Tibial nerve (tissue), 4 donors: ENCODE data around the gene RASA1. TPM values are rescaled to one million over a fixed set of nuclear protein-coding genes. Genes with fewer than 3 reads are reported as not detected.

ENCODE experiments used
- DNase-seq, 2 donors: peaks; one replicate each; pipeline ENCODE4 v3.0.0-alpha.2; 2019; ENCODE audit warnings: low spot score in 2 of 2
- H3K27ac ChIP-seq, 4 donors: fragments of 200-600 bp; sonication (generic) in 3 of 4; one replicate each; pipeline ENCODE4 v1.5.1; 2017 to 2019; ENCODE audit warnings: mild to moderate bottlenecking in 1 of 4
- H3K27me3 ChIP-seq, 2 donors: fragments of 200-600 bp; sonication (generic) in 1 of 2; one replicate each; pipeline versions ENCODE4 v1.5.1 to v1.6.0; 2017 to 2019
- H3K36me3 ChIP-seq, 3 donors: fragments of 200-600 bp; sonication (generic); one replicate each; pipeline ENCODE4 v1.5.1; 2018 to 2019
- H3K4me1 ChIP-seq, 4 donors: fragments of 200-600 bp; sonication (generic) in 3 of 4; one replicate each; pipeline ENCODE4 v1.5.1; 2017 to 2019
- H3K4me3 ChIP-seq, 4 donors: fragments of 200-600 bp; sonication (generic) in 3 of 4; one replicate each; pipeline ENCODE4 v1.5.1; 2017 to 2019; ENCODE audit warnings: mild to moderate bottlenecking in 1 of 4, moderate library complexity in 1 of 4
- H3K9me3 ChIP-seq, 4 donors: fragments of 200-600 bp; sonication (generic) in 3 of 4; one replicate each; pipeline ENCODE4 v1.5.1; 2017 to 2019
- CTCF ChIP-seq, 5 experiments: fragments of 200-600 bp in 3 of 5; fragments of 450-650 bp in 2 of 5; sonication (generic) in 3 of 5; IDR thresholded peaks; one replicate each; pipeline ENCODE4 v1.5.1; 2016 to 2019; ENCODE audit warnings: antibody characterized with exemption in 5 of 5, mild to moderate bottlenecking in 3 of 5, moderate library complexity in 2 of 5
- EP300 ChIP-seq, 2 donors: sonication (generic); formaldehyde crosslinking; IDR thresholded peaks; one replicate each; pipeline ENCODE4 v1.6.1; 2017; ENCODE audit warnings: antibody characterized with exemption in 2 of 2, mild to moderate bottlenecking in 1 of 2
- POLR2A ChIP-seq, 2 donors: fragments of 450-650 bp; IDR thresholded peaks; one replicate each; pipeline ENCODE4 v1.6.1; 2017; ENCODE audit warnings: antibody characterized with exemption in 2 of 2, mild to moderate bottlenecking in 2 of 2, moderate library complexity in 2 of 2
- WGBS, 2 donors: methylation state at CpG; one replicate each; pipeline ENCODE4 v1.1.5; 2018; 5-methylcytosine and 5-hydroxymethylcytosine counted together
- total RNA-seq, 4 donors: library from RNA; depleted of rRNA; stranded (reverse); fragments of >200 nt; gene quantifications; one replicate each; pipeline ENCODE4 v1.1.0, GENCODE V29; 2016

Gene RASA1
- total RNA-seq, 4 donors from 2014 or later = 26.9 to 40.6 (median 33.7) TPM

- Histone ChIP-seq H3K4me1 (peaks cover 0 to 19% (median 0%) of the 10 kb centered on the region in 4 donors), H3K9me3 (peaks cover 0 to 3% (median 0%) of the 10 kb centered on the region in 4 donors), H3K27me3 (no peaks in the 10 kb centered on the region), H3K27ac (peak overlapping the region in 1 of 4 donors; percentile 37), H3K36me3 (peaks cover 8 to 77% (median 9%) of the 10 kb centered on the region in 3 donors), H3K4me3 (no peak overlapping the region)
- WGBS, 2 donors = 61 to 69% methylated on average over 2 of the region's 2 CpGs
- TF ChIP-seq CTCF (IDR thresholded peaks at IDR 0.05) (no peak), EP300 (IDR thresholded peaks at IDR 0.05) (no peak), POLR2A (IDR thresholded peaks at IDR 0.05) (no peak)
- no peak for DNase-seq
Measured at GRCh38 chr5:87399720-87400119, 132.0 kb downstream of the RASA1 start.

DNA sequence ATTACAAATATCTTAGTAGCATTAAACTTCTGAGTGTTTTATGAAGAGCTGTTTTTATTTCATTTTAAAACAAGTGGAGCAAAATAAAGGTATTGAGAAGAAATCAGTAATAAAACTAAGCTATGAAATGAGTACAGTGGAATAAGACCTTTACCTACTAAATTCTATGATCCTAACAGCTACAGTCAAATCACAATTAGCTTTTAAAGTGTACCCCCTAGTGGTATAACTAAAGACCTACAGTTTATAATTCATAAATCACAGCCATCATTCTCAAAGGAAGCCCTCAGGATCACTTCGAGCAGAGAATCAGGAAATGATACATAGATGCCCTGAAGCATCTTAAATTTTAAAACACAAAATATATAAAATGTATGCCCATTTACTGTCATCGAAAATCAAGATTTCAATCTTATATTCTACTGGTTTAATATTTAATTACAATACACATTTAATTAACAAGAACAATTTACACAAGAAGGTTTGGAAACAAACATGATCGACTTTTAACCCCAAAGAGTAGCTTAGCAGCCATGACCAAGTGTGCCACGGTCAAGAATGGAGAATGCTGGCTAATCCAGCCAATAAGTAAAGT is 132.7 kb downstream of the RASA1 start:
- Histone ChIP-seq H3K27me3 (no peaks in the 10 kb centered on the region), H3K4me1 (peaks cover 0 to 17% (median 0%) of the 10 kb centered on the region in 4 donors), H3K4me3 (no peak overlapping the region), H3K9me3 (peaks cover 0 to 3% (median 0%) of the 10 kb centered on the region in 4 donors), H3K27ac (peak overlapping the region in 2 of 4 donors; percentile 8 to 37), H3K36me3 (peaks cover 8 to 80% (median 9%) of the 10 kb centered on the region in 3 donors)
- WGBS, 2 donors = 69 to 70% methylated on average over 4 of the region's 4 CpGs
- DNase-seq = no peak
- TF ChIP-seq CTCF (IDR thresholded peaks at IDR 0.05) = peak; percentile 43 to 64 (median 56)
- no peak for TF ChIP-seq EP300 (IDR thresholded peaks at IDR 0.05)
- TF ChIP-seq POLR2A (IDR thresholded peaks at IDR 0.05) = no peak

DNA sequence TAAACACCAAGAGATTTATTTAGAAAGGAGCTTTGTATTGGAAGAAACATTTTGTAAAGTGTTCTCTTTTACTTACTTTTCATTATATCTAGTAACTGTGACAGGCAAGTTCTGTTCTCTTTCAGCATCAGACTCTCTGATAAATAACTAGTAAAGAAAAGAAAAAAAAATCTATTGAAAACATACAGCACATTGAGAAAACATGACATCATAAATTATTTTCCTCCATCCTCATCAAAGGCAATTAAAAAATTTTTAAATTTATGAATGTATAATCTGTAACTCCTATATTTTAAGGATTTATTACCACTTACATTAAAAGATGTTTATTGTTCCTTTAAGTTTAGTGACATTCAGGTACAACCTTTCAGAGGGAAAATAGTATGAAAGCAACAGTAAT is 133.9 kb downstream of the RASA1 start:
- peaks cover 8 to 79% (median 9%) of the 10 kb centered on the region in 3 donors for H3K36me3 ChIP-seq
- H3K9me3 ChIP-seq = peaks cover 0 to 3% (median 0%) of the 10 kb centered on the region in 4 donors
- no peak overlapping the region for H3K27ac ChIP-seq
- peaks cover 0 to 17% (median 0%) of the 10 kb centered on the region in 4 donors for H3K4me1 ChIP-seq
- no peak for DNase-seq
- TF ChIP-seq CTCF (IDR thresholded peaks at IDR 0.05) = no peak
- no peak for TF ChIP-seq POLR2A (IDR thresholded peaks at IDR 0.05)
- TF ChIP-seq EP300 (IDR thresholded peaks at IDR 0.05) = no peak
- H3K4me3 ChIP-seq = no peak overlapping the region
- no peaks in the 10 kb centered on the region for H3K27me3 ChIP-seq

DNA sequence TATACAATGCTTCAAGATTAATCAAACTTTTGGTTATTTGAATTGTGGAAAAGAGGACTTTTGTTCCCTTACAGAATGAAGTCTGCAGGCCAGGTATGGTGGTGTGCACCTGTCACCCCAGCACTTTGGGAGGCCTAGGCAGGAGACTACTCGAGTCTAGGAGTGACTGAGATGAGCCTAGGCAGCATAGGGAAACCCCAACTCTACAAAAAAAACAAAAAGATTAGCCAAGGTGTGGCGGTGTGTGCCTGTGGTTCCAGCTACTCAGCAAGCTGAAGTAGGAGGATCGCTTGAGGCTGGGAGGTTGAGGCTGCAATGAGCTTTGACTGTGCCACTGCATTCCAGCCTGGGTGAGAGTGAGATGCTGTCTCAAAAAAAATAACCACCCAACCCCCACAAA is 135.7 kb downstream of the RASA1 start:
- peaks cover 8 to 79% (median 9%) of the 10 kb centered on the region in 3 donors for H3K36me3 ChIP-seq
- H3K27ac ChIP-seq = no peak overlapping the region
- no peak for DNase-seq
- H3K4me3 ChIP-seq = no peak overlapping the region
- no peak for TF ChIP-seq POLR2A (IDR thresholded peaks at IDR 0.05)
- TF ChIP-seq EP300 (IDR thresholded peaks at IDR 0.05) = no peak
- TF ChIP-seq CTCF (IDR thresholded peaks at IDR 0.05) = no peak
- no peaks in the 10 kb centered on the region for H3K27me3 ChIP-seq
- H3K4me1 ChIP-seq = peaks cover 0 to 26% (median 0%) of the 10 kb centered on the region in 4 donors
- WGBS, 2 donors = 84 to 96% methylated on average over 3 of the region's 3 CpGs
- H3K9me3 ChIP-seq = peaks cover 0 to 3% (median 0%) of the 10 kb centered on the region in 4 donors

- no peak for TF ChIP-seq EP300 (IDR thresholded peaks at IDR 0.05)
- no peak for TF ChIP-seq POLR2A (IDR thresholded peaks at IDR 0.05)
- TF ChIP-seq CTCF (IDR thresholded peaks at IDR 0.05) = no peak
- peaks cover 8 to 79% (median 9%) of the 10 kb centered on the region in 3 donors for H3K36me3 ChIP-seq
- 94% methylated on average over 3 of the region's 3 CpGs for WGBS, 2 donors
- peaks cover 0 to 3% (median 0%) of the 10 kb centered on the region in 4 donors for H3K9me3 ChIP-seq
- H3K27me3 ChIP-seq = no peaks in the 10 kb centered on the region
- H3K4me1 ChIP-seq = peaks cover 0 to 31% (median 0%) of the 10 kb centered on the region in 4 donors
- no peak for DNase-seq
- no peak overlapping the region for H3K27ac ChIP-seq
- H3K4me3 ChIP-seq = no peak overlapping the region
Measured at GRCh38 chr5:87403899-87404298, 136.2 kb downstream of the RASA1 start.
